Fibroblast of mammary gland (primary cell): ENCODE measurements around the gene ERAS.
"Not testable (repeated sequence)": the region's sequence is repeated elsewhere in the genome, so short reads cannot be mapped to it uniquely, and the experiment has no call there.

Experiments used
- DNase-seq: peaks from one replicate; pipeline ENCODE4 v3.0.0-alpha.2; 2010; ENCODE audit warnings: low read depth
- H3K4me3 ChIP-seq: 2 replicates; pipeline ENCODE4 v1.5.1; 2011; ENCODE audit warnings: low read depth, mild to moderate bottlenecking, low read length, moderate library complexity; ENCODE audit not compliant: control insufficient read depth
- TF ChIP-seq, protein P1 (sequence below): conservative IDR thresholded peaks from 2 replicates; pipeline ENCODE4 v1.5.1; 2011; ENCODE audit warnings: low read depth, low read length, inconsistent platforms; ENCODE audit not compliant: control insufficient read depth, insufficient read depth

The ERAS gene

DNA sequence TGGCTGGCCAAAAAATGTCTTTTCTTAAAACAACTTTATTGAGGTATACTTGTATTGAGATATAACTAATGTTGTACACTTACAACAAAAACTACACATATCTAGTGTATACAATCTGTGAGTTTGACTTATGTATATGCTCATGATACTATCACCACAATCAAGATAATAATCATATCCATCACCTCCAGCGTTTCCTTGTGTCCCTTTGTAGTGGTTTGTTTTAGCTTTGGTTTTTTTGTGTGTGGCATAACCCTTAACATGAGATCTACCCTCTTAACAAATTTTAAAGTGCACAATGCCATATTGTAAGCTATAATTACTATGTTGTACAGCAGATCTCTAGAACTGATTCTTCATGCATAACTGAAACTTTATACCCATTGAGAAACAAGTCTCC is 22.5 kb downstream of the ERAS start:
- no peak for DNase-seq
- TF ChIP-seq, protein P1, sequence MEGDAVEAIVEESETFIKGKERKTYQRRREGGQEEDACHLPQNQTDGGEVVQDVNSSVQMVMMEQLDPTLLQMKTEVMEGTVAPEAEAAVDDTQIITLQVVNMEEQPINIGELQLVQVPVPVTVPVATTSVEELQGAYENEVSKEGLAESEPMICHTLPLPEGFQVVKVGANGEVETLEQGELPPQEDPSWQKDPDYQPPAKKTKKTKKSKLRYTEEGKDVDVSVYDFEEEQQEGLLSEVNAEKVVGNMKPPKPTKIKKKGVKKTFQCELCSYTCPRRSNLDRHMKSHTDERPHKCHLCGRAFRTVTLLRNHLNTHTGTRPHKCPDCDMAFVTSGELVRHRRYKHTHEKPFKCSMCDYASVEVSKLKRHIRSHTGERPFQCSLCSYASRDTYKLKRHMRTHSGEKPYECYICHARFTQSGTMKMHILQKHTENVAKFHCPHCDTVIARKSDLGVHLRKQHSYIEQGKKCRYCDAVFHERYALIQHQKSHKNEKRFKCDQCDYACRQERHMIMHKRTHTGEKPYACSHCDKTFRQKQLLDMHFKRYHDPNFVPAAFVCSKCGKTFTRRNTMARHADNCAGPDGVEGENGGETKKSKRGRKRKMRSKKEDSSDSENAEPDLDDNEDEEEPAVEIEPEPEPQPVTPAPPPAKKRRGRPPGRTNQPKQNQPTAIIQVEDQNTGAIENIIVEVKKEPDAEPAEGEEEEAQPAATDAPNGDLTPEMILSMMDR = no peak

DNA sequence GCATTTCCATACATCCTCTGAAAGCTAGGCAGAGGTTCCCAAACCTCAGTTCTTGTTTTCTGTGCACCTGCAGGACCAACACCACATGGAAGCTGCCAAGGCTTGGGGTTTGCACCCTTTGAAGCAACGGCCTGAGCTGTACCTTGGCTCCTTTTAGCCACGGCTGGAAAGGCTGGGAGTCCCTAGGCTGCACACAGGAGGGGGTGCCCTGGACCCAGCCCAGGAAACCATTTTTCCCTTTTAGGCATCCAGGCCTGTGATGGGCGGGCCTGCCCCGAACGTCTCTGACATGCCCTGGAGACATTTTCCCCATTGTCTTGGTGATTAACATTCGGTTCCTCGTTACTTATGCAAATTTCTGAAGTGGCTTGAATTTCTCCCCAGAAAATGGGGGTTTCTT is 26.5 kb downstream of the ERAS start:
- DNase-seq = no peak
- no peak overlapping the region for H3K4me3 ChIP-seq
- TF ChIP-seq, protein P1 = no peak

More for the DNA sequence above, 22.5 kb downstream of the ERAS start:
- no peak overlapping the region for H3K4me3 ChIP-seq

- DNase-seq, H3K4me3 ChIP-seq: not testable (repeated sequence)
Measured at GRCh38 chrX:48853494-48853893, 27.2 kb downstream of the ERAS start.

DNA sequence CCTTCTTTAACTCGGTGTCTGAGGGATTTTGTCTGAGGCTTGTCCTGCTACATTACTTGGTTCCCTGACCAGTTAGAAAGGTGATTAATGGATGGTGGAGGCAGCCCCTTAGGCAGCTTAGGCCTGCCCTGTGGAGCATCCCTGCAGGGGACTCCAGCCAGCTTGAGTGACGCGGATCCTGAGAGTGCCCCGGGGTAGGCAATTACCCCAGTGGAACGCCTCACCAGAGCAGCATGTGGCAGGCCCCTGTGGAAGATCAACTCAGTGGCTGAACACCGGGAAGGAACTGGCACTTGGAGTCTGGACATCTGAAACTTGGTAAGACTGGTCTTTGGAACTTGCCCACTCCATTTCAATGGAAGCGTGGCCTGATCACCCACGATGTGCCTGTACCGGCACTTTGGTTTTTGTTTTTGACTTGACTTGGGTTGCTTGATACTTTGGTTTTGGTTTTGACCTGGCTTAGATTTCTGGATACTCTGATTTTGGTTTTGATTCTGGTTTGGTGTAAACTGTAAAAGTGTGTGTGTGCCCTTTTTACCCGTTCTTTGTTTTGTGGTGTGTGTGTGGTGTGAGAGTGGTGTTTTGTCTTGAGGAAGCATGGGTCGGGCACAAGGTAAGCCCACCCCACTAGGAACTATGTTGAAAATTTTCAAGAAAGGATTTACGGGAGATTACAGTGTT is 27.9 kb downstream of the ERAS start:
- not testable (repeated sequence) for H3K4me3 ChIP-seq, DNase-seq

- no peak for DNase-seq
- TF ChIP-seq, protein P1 = peak; percentile 16
- H3K4me3 ChIP-seq = no peak overlapping the region
Measured at GRCh38 chrX:48854898-48855297, 28.6 kb downstream of the ERAS start.

DNA sequence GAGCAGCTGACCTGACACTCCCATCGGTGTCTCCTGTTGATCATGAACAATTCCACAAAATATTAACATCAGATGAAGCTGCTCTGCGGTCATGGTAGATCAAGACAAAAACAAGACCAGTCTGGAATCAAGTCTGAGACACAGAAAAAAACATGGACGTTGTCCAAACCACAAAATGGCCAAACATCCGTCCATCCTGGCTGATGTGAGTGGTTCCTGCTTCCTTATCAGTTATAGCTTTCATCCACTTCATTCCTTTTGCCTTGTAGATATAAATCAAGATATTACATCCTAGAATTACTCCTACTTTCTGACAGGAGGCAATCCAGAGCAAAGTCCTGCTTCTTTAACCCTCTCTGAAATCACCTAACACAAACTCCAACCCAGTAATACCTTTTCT is 37.9 kb downstream of the ERAS start:
- no peak overlapping the region for H3K4me3 ChIP-seq
- TF ChIP-seq, protein P1 = no peak
- peak; percentile 36 for DNase-seq

GRCh38 chrX:48872017-48872416 is 45.7 kb downstream of the ERAS start:
- not testable (repeated sequence) for H3K4me3 ChIP-seq, DNase-seq

DNA sequence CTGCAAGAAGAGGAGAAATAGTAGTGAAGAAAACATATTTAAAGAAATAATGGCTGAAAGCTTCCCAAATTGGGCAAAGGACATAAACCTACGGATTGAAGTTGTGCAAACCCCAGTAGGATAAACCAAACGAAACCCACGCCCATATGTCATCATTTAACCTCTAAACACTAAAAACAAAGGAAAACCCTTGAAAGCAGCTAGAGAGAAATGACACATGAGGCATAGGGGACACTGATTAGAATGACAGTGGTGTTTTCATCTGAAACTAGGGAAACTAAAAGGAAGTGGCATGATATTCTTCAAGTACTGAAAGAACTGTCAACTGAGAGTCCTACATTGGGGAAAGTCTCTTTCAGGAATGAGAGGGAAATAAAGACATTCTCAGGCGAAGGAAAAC is 50.6 kb downstream of the ERAS start:
- H3K4me3 ChIP-seq, DNase-seq: not testable (repeated sequence)
